Parietal lobe (tissue), 1 donor: ENCODE measurements around the gene CINP. TPM values are rescaled to one million over a fixed set of nuclear protein-coding genes. Genes with fewer than 3 reads are reported as not detected.

Source experiments
- total RNA-seq: library from RNA; depleted of rRNA; stranded (reverse); fragments of >200 nt; gene quantifications from one replicate; pipeline ENCODE4 v1.2.3, GENCODE V29; 2014

Gene CINP
- 40.1 TPM for total RNA-seq

DNA sequence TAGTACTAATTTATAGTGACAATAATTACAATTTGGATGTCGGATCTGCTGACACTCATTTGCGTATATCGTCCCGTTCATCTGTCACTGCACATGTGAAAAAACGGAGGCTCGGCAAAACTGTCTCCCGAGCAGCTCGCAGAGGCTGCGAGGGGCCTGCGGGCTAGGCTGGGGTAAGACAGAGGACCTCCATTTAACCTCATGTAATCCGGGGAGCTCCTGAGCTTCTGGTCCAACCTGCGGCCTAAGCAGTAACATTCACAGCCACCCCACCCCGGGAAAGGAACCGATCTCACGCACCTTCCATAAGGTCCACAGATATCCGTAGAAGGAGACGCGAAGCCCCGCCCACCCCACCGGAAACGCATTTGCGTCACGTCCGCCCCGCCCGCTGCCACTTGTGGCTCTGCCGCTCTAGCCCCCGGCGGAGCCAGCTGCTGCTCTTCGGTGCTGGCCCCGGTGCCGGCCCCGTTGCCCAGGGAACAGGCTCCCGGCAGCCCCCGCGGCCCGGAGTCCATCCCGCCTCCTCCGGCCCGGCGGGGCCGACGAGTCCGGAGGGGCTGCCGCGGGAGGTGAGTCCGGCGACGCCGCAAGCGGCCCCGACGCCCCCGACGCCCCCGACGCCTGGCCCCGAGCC lies at the start of gene CINP, which contains the start of gene TECPR2:
TSS of gene CINP (minus strand) at position 346 of the 637 bp plus-strand sequence. CDS start at position 307, 39 bp downstream.
TSS of gene TECPR2 (plus strand) at position 397 of the 637 bp plus-strand sequence. CDS start 13,781 bp downstream, outside the sequence.

DNA sequence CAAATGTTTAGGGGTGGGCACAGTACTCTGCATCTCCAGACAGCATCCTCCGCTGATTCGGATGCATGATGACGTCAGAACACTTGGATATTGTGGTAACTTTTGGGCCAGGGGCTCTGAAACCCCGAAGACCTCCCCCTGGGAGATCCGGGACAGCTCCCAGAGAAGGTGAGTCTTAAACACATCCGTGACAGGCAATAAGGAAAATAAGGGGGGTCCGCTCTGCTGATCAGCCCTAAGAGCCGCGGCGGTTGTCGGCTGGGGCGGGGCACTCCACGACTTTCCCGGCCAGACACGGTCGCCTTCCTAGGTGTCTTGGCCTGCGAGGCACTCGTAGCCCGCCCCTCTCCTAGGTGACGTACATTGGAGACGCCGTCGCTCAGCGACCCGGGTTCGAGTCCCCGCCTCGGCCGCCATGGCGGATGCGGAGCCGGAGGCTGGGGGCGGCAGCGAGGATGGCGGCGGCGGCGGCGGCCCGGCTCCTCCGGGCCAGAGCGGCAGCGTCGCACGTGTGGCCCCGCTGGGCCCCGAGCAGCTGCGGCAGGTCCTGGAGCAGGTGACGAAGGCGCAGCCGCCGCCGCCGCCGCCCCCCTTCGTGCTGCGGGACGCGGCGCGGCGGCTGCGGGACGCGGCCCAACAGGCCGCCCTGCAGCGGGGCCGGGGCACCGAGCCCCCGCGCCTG lies 43.2 kb downstream of the CINP start, which contains the start of gene ZNF839:
TSS of gene ZNF839 (plus strand) at position 396 of the 682 bp plus-strand sequence. CDS start at position 416, 20 bp downstream.

DNA sequence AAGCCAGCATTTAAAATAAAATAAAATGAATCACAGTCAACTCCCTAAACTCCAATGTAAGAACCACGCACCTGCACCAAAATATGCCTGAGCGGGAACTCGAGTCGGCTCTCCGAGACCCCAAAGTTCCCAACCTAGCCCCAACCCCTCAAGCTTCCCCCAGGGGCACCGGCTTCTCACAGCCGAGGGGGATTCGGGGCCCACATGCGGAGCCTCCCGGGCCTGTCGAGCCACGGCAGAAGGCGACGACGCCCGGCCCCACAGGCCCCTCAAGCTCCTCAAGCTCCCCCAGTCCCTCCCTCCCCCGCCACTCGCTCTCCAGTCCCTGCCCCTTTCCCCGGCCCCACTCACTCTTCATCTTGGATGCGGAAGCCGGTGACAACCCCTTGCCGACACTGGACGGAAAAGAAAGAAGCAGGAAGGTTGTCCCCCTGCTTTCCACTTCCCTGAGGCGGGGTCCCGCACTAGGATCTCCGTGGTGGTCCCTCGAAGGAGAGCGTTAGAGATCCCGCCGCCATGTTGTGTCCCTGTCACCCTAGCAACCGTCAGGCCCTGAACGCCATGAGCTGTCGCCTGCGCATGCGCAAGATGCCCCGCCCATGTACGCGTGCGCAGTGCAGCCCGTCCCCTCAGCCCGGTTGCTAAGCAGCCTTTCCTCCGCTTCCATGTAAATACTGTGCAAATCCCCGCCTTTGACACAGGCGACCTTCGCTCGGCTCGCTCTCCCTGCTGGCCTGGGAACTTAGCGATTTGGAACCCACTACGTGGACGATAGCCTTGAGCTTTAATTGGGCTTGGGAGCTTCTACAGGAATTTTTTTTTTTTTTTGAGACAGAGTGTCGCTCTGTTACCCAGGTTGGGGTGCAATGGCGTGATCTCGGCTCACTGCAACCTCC lies 57.8 kb downstream of the CINP start, which contains the start of gene MOK:
TSS of gene MOK (minus strand) at position 554 of the 896 bp plus-strand sequence. CDS start at position 358, 196 bp downstream.

Other genes starting within 250 kb of the CINP start
- gene WDR20, start 223.0 kb downstream of the CINP start, total RNA-seq, result 56.7 TPM
- 77.3 TPM for gene MOK, start 57.7 kb downstream of the CINP start, total RNA-seq
- 12.2 TPM for gene ZNF839, start 43.1 kb downstream of the CINP start, total RNA-seq
- 24.4 TPM for gene TECPR2, start 51 bp upstream of the CINP start, total RNA-seq
- gene ANKRD9, start 146.9 kb upstream of the CINP start, total RNA-seq, result 6.9 TPM
- gene RCOR1, start 229.8 kb upstream of the CINP start, total RNA-seq, result 18.2 TPM